SK-N-SH treated with all-trans-retinoic acid at 6 μM for 48 hours (cell line): ENCODE results near the gene RFC2.

Experiments
- ATAC-seq: fragments of 200-7000 bp; cut with Tn5 transposase; 3 replicates; pipeline ENCODE4 v1.9.1; 2020; ENCODE audit warnings: mild to moderate bottlenecking, moderate library complexity
- ARNTL ChIP-seq: fragments of 450-650 bp; formaldehyde crosslinking; IDR thresholded peaks from 2 replicates; pipeline ENCODE4 v1.5.0; 2020; ENCODE audit warnings: low read depth, mild to moderate bottlenecking, moderate library complexity, borderline replicate concordance
- BACH2 ChIP-seq: fragments of 250-450 bp; sonication (Bioruptor Pico); IDR thresholded peaks from 2 replicates; pipeline ENCODE4 v1.9.0; 2021; ENCODE audit warnings: mild to moderate bottlenecking, borderline replicate concordance
- CSDC2 ChIP-seq: fragments of 250-450 bp; sonication (Bioruptor Pico); IDR thresholded peaks from 2 replicates; pipeline ENCODE4 v1.5.0; 2020; ENCODE audit warnings: mild to moderate bottlenecking, moderate library complexity
- ESRRG ChIP-seq: fragments of 250-450 bp; sonication (Bioruptor Pico); IDR thresholded peaks from 2 replicates; pipeline ENCODE4 v1.6.1; 2021; ENCODE audit warnings: mild to moderate bottlenecking
- GLIS3 ChIP-seq: fragments of 250-450 bp; sonication (Bioruptor Pico); IDR thresholded peaks from 2 replicates; pipeline ENCODE4 v1.5.0; 2020; ENCODE audit warnings: mild to moderate bottlenecking, moderate library complexity
- ISL1 ChIP-seq: fragments of 250-450 bp; sonication (Bioruptor Pico); IDR thresholded peaks from 2 replicates; pipeline ENCODE4 v2.1.2; 2022; ENCODE audit warnings: mild to moderate bottlenecking, moderate library complexity
- OSR1 ChIP-seq: fragments of 250-450 bp; sonication (Bioruptor Pico); IDR thresholded peaks from 2 replicates; pipeline ENCODE4 v1.8.0; 2022; ENCODE audit warnings: moderate library complexity, mild to moderate bottlenecking, inconsistent platforms
- POU6F1 ChIP-seq: fragments of 250-450 bp; sonication (Bioruptor Pico); IDR thresholded peaks from 2 replicates; pipeline ENCODE4 v1.8.0; 2021; ENCODE audit warnings: low read depth, mild to moderate bottlenecking, moderate library complexity, borderline replicate concordance
- RARB ChIP-seq: fragments of 250-450 bp; sonication (Bioruptor Pico); IDR thresholded peaks from 2 replicates; pipeline ENCODE4 v1.8.0; 2021; ENCODE audit warnings: mild to moderate bottlenecking, moderate library complexity
- TCF4 ChIP-seq: fragments of 250-450 bp; sonication (Bioruptor Pico); IDR thresholded peaks from 2 replicates; pipeline ENCODE4 v1.8.0; 2021; ENCODE audit warnings: mild to moderate bottlenecking, moderate library complexity, borderline replicate concordance
- TOX ChIP-seq: fragments of 250-450 bp; sonication (Bioruptor Pico); IDR thresholded peaks from 2 replicates; pipeline ENCODE4 v1.8.0; 2021; ENCODE audit warnings: mild to moderate bottlenecking, moderate library complexity, borderline replicate concordance
- ZFP3 ChIP-seq: fragments of 250-450 bp; sonication (Bioruptor Pico); IDR thresholded peaks from 2 replicates; pipeline ENCODE4 v1.5.0; 2020; ENCODE audit warnings: mild to moderate bottlenecking, moderate library complexity
- ZNF565 ChIP-seq: fragments of 450-650 bp; formaldehyde crosslinking; conservative IDR thresholded peaks from 2 replicates; pipeline ENCODE4 v1.5.0; 2020; ENCODE audit warnings: low read depth, mild to moderate bottlenecking, moderate library complexity
- ZNF8 ChIP-seq: fragments of 450-650 bp; formaldehyde crosslinking; IDR thresholded peaks from 2 replicates; pipeline ENCODE4 v1.5.0; 2020; ENCODE audit warnings: mild to moderate bottlenecking, moderate library complexity
- TF ChIP-seq, protein P1 (sequence below): fragments of 250-450 bp; sonication (Bioruptor Pico); IDR thresholded peaks from 2 replicates; pipeline ENCODE4 v1.5.0; 2020; ENCODE audit warnings: mild to moderate bottlenecking, moderate library complexity
- TF ChIP-seq, protein P2 (sequence below): fragments of 250-450 bp; sonication (Bioruptor Pico); IDR thresholded peaks from 2 replicates; pipeline ENCODE4 v1.5.1; 2021; ENCODE audit warnings: mild to moderate bottlenecking, moderate library complexity
- TF ChIP-seq, protein P3 (sequence below): fragments of 250-450 bp; sonication (Bioruptor Pico); IDR thresholded peaks from 2 replicates; pipeline ENCODE4 v1.8.0; 2020; ENCODE audit warnings: mild to moderate bottlenecking, moderate library complexity, borderline replicate concordance

Gene RFC2

DNA sequence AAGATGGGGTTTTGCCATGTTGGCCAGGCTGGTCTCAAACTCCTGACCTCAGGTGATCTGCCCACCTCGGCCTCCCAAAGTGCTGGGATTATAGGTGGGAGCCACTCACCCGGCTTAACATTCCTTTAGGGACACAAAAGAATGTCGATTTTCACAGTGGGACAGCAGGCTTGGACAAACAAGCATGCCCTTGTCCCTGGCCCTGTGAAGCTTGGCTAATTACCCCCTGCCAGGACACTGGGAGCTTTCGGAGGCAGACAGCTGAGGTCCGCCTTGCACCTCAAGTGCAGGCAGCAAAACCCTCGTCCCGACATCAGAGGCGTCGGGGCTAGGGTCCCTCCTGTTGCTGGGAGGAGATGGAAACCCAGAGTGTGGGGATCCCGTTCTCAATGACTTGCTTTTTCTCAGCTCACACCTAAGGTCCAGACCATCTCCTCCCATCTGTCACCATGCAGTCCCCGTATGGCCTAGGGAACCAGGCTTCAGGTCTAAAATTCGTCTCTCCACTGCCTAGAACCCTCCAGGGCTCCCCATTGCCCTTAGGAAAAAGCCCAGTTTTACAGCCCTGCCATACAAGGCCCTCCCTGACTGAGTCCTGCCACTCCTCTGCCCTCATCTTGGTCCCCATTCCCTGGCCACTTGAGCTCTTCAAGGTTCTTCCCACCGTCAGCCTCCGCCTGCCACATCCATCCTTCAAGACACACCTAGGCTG, 28.7 kb upstream of the RFC2 start:
- no peak for ATAC-seq
- TF ChIP-seq GLIS3 (CRISPR knock-in tag) (no peak), RARB (CRISPR knock-in tag) (no peak)
- TF ChIP-seq, protein P1, sequence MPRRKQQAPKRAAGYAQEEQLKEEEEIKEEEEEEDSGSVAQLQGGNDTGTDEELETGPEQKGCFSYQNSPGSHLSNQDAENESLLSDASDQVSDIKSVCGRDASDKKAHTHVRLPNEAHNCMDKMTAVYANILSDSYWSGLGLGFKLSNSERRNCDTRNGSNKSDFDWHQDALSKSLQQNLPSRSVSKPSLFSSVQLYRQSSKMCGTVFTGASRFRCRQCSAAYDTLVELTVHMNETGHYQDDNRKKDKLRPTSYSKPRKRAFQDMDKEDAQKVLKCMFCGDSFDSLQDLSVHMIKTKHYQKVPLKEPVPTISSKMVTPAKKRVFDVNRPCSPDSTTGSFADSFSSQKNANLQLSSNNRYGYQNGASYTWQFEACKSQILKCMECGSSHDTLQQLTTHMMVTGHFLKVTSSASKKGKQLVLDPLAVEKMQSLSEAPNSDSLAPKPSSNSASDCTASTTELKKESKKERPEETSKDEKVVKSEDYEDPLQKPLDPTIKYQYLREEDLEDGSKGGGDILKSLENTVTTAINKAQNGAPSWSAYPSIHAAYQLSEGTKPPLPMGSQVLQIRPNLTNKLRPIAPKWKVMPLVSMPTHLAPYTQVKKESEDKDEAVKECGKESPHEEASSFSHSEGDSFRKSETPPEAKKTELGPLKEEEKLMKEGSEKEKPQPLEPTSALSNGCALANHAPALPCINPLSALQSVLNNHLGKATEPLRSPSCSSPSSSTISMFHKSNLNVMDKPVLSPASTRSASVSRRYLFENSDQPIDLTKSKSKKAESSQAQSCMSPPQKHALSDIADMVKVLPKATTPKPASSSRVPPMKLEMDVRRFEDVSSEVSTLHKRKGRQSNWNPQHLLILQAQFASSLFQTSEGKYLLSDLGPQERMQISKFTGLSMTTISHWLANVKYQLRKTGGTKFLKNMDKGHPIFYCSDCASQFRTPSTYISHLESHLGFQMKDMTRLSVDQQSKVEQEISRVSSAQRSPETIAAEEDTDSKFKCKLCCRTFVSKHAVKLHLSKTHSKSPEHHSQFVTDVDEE (CRISPR knock-in tag): no peak

DNA sequence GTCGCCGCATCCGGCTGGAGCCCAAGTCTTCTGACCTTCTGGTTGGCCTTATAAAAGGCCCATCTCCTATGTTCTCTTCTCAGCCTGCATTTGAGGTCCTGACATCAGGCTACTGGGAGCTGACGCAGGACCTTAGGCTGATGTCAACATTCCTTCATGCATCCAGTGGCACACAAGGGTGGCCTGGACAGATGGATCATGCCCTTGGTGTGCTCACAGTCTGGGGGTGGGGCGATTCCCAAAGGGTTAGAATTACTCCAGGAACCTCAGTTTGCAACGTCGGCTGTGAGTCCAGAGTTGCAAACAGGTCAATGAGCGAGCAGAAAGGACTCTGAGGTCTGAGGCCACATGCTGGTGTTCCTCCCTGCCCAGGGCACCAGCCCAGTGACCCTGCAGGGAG, 26.8 kb upstream of the RFC2 start:
- no peak for TF ChIP-seq OSR1
- no peak for TF ChIP-seq TOX (CRISPR knock-in tag)
- TF ChIP-seq ISL1 (CRISPR knock-in tag): no peak
- no peak for TF ChIP-seq ZNF565 (CRISPR knock-in tag)
- TF ChIP-seq, protein P2, sequence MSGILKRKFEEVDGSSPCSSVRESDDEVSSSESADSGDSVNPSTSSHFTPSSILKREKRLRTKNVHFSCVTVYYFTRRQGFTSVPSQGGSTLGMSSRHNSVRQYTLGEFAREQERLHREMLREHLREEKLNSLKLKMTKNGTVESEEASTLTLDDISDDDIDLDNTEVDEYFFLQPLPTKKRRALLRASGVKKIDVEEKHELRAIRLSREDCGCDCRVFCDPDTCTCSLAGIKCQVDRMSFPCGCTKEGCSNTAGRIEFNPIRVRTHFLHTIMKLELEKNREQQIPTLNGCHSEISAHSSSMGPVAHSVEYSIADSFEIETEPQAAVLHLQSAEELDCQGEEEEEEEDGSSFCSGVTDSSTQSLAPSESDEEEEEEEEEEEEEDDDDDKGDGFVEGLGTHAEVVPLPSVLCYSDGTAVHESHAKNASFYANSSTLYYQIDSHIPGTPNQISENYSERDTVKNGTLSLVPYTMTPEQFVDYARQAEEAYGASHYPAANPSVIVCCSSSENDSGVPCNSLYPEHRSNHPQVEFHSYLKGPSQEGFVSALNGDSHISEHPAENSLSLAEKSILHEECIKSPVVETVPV (CRISPR knock-in tag): no peak
- no peak for TF ChIP-seq POU6F1
- TF ChIP-seq TCF4 (CRISPR knock-in tag): no peak
- TF ChIP-seq ARNTL (CRISPR knock-in tag): no peak
- no peak for TF ChIP-seq BACH2 (CRISPR knock-in tag)
- TF ChIP-seq, protein P3, sequence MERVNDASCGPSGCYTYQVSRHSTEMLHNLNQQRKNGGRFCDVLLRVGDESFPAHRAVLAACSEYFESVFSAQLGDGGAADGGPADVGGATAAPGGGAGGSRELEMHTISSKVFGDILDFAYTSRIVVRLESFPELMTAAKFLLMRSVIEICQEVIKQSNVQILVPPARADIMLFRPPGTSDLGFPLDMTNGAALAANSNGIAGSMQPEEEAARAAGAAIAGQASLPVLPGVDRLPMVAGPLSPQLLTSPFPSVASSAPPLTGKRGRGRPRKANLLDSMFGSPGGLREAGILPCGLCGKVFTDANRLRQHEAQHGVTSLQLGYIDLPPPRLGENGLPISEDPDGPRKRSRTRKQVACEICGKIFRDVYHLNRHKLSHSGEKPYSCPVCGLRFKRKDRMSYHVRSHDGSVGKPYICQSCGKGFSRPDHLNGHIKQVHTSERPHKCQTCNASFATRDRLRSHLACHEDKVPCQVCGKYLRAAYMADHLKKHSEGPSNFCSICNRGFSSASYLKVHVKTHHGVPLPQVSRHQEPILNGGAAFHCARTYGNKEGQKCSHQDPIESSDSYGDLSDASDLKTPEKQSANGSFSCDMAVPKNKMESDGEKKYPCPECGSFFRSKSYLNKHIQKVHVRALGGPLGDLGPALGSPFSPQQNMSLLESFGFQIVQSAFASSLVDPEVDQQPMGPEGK (CRISPR knock-in tag): no peak
- TF ChIP-seq, protein P1 (CRISPR knock-in tag): no peak
- TF ChIP-seq GLIS3 (CRISPR knock-in tag): no peak
- no peak for TF ChIP-seq ESRRG
- TF ChIP-seq RARB (CRISPR knock-in tag): no peak
- no peak for TF ChIP-seq ZNF8 (CRISPR knock-in tag)
- TF ChIP-seq CSDC2: no peak

DNA sequence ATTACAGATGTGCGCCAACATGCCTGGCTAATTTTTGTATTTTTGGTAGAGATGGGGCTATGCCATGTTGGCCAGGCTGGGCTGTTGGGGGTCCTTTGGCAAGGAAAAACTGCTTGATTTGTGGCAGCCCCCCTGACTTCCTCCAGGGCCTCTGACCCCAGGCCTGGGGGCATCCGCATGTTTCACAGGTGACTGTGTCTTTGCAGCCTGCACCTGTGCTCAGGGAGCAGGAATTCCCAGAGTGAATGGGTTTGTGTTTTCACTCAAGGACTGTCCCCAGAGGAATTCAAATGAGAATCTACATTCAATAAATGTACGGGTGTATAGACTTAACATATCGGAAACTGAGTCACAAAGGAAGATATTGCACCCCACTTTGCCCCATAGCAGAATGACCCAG, 23.4 kb upstream of the RFC2 start:
- no peak for ATAC-seq
- TF ChIP-seq ZNF565 (CRISPR knock-in tag) (no peak), OSR1 (no peak), TCF4 (CRISPR knock-in tag) (no peak), RARB (CRISPR knock-in tag) (no peak), ARNTL (CRISPR knock-in tag) (no peak), ZFP3 (CRISPR knock-in tag) (no peak), TOX (CRISPR knock-in tag) (no peak)
- TF ChIP-seq, protein P1 (CRISPR knock-in tag): no peak
- TF ChIP-seq, all 23 proteins: peak for 0

More for the DNA sequence above, 26.8 kb upstream of the RFC2 start:
- no peak for ATAC-seq
